ENCODE measurements around the gene DYNC2LI1.

DNA sequence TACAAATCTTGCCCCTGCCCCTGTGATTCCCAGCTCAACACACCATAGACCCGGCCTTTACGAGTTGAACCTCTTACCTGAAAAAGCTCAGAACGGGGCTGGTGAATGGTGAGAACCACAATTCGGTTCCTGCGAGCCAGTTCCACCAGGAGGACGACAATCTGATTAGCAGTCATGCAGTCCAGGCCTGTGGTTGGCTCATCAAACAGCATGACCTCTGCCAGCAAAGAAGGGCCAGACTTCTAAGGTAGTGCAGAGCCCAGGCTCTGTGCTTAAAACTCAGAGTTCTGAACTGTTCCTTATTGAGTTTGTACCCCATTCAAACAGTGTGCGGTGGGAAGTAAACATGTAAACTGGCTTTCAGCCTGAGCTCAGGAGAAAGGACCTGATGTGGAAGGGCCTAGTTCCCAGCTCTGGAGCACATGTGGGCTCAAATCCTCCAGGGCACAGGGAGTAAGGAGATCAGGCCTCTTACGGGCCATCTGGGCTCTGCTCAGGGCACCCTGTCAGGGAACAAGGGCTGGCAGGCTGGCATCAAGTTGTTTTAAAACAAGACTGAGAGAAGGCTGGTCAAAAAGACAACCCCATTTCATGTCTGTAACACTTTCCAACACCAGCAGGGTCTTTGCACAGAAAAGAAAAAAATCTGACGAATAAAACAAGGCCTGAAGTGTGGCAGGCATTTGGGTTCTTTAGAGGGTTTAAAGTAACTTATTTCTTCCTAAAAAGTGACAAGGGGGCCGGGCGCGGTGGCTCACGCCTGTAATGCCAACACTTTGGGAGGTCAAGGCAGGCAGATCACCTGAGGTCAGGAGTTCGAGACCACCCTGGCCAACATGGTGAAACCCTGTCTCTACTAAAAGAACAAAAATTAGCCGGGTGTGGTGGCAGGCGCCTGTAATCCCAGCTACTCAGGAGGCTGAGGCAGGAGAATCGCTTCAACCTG, 52.7 kb downstream of the DYNC2LI1 start:
- TF ChIP-seq CTCF (IDR thresholded peaks at IDR 0.05; ENCODE audit: borderline replicate concordance, extremely low read depth, low read length, poor library complexity, severe bottlenecking) (no peak), EZH2 (IDR thresholded peaks at IDR 0.05; ENCODE audit: borderline replicate concordance, low read depth, low read length, severe bottlenecking) (no peak)
